ENCODE measurements around the gene NUB1. TPM values are rescaled to one million over a fixed set of nuclear protein-coding genes. Genes with fewer than 3 reads are reported as not detected.

NUB1 gene
- polyA plus RNA-seq, 1 donor (not counting 4 experiments of a cell fraction or from before 2014, with no cell fraction given), result 34.6 TPM

- no peak for FAIRE-seq
- Histone ChIP-seq H3K9me1 (ENCODE audit: control insufficient read depth, extremely low read depth, insufficient read depth, low read length) (no peaks in the 10 kb centered on the region), H4K20me1 (ENCODE audit: control insufficient read depth, extremely low read depth, insufficient read depth, low read length) (no peaks in the 10 kb centered on the region), H2AFZ (ENCODE audit: control insufficient read depth, low read length) (no peak overlapping the region), H3K27ac (ENCODE audit: control insufficient read depth, insufficient read depth, low read length) (no peak overlapping the region), H3K27me3 (ENCODE audit: control insufficient read depth, extremely low read depth, insufficient read depth, low read length) (peaks cover 38% of the 10 kb centered on the region), H3K79me2 (ENCODE audit: control insufficient read depth, insufficient read depth, low read length) (no peaks in the 10 kb centered on the region), H3K36me3 (ENCODE audit: control insufficient read depth in 2 of 2, extremely low read depth in 1 of 2, insufficient read depth in 2 of 2, low read length in 2 of 2) (peaks cover 3 to 8% of the 10 kb centered on the region in 2 experiments), H3K4me2 (ENCODE audit: control insufficient read depth, extremely low read depth, insufficient read depth, low read depth, low read length) (peak overlapping the region; percentile 37), H3K4me1 (ENCODE audit: control insufficient read depth, extremely low read depth, insufficient read depth, low read length) (peaks cover 2% of the 10 kb centered on the region), H3K4me3 (ENCODE audit: control insufficient read depth in 2 of 3, extremely low read depth in 1 of 3, insufficient read depth in 2 of 3, low read depth in 1 of 3, low read length in 3 of 3) (no peak overlapping the region), H3K9ac (ENCODE audit: control insufficient read depth, extremely low read depth, insufficient read depth, low read length) (no peak overlapping the region), H3K9me3 (ENCODE audit: control insufficient read depth, low read depth, low read length) (no peaks in the 10 kb centered on the region)
- DNase-seq (ENCODE audit: low read depth, low spot score), result no peak
- TF ChIP-seq EZH2 (IDR thresholded peaks at IDR 0.05; ENCODE audit: low read length), result no peak
- TF ChIP-seq, protein P1, sequence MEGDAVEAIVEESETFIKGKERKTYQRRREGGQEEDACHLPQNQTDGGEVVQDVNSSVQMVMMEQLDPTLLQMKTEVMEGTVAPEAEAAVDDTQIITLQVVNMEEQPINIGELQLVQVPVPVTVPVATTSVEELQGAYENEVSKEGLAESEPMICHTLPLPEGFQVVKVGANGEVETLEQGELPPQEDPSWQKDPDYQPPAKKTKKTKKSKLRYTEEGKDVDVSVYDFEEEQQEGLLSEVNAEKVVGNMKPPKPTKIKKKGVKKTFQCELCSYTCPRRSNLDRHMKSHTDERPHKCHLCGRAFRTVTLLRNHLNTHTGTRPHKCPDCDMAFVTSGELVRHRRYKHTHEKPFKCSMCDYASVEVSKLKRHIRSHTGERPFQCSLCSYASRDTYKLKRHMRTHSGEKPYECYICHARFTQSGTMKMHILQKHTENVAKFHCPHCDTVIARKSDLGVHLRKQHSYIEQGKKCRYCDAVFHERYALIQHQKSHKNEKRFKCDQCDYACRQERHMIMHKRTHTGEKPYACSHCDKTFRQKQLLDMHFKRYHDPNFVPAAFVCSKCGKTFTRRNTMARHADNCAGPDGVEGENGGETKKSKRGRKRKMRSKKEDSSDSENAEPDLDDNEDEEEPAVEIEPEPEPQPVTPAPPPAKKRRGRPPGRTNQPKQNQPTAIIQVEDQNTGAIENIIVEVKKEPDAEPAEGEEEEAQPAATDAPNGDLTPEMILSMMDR (optimal IDR thresholded peaks at IDR 0.05 in 1 of 3, IDR thresholded peaks at IDR 0.05 in 1 of 3, conservative IDR thresholded peaks at IDR 0.05 in 1 of 3; ENCODE audit: extremely low read depth in 1 of 3, insufficient read depth in 2 of 3, low read length in 3 of 3), result no peak
- dilution Hi-C loops (cut with MboI; ENCODE audit: extremely low pct_ligation_motif_present, low sequenced_read_pairs), result no loop called here
Observed at GRCh38 chr7:151382079-151382885, 40.7 kb downstream of the NUB1 start.

DNA sequence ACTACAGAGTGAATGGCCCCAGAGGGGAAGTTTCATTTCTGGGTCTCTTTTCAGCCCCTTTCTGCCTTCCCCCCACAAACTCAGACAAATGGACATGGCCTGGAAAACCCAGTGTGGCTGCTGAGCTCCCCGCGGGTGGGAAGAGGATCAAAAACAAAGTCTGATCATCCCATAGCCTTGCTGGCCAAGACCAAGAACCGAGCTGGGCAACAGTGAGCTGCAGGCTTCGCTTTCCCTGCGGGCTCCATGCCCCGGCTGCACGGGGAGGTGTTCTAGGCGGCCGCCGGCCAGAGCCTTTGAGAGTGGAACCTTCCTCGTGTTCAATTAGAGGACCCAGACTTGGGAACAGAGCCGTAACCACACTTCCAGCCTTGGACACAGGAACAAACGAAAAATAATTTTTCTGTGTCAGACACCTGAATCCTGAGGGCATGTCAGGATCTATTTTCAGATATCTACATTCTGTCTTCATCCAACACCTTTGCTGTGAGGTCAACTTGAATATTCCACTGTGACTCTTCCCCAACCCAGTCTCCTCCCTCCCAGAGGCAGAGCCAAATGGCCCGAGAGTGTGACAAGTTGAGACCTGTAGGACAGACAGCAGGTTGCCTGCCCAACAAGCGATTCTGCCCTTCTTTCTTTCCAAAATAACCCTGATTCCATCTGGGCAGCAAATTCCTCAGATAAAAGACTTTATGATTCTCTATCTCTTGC lies 42.2 kb downstream of the NUB1 start:
- no peaks in the 10 kb centered on the region for H3K9me1 ChIP-seq (ENCODE audit: control insufficient read depth, extremely low read depth, insufficient read depth, low read length)
- H2AFZ ChIP-seq (ENCODE audit: control insufficient read depth, low read length), result no peak overlapping the region
- dilution Hi-C loops (cut with MboI; ENCODE audit: extremely low pct_ligation_motif_present, low sequenced_read_pairs), result no loop called here
- FAIRE-seq (no peak), DNase-seq (ENCODE audit: low read depth, low spot score) (no peak)
- H3K27me3 ChIP-seq (ENCODE audit: control insufficient read depth, extremely low read depth, insufficient read depth, low read length), result peaks cover 38% of the 10 kb centered on the region
- no peak overlapping the region for H3K4me3 ChIP-seq (ENCODE audit: control insufficient read depth in 2 of 3, extremely low read depth in 1 of 3, insufficient read depth in 2 of 3, low read depth in 1 of 3, low read length in 3 of 3)
- TF ChIP-seq, protein P1 (optimal IDR thresholded peaks at IDR 0.05 in 1 of 3, IDR thresholded peaks at IDR 0.05 in 1 of 3, conservative IDR thresholded peaks at IDR 0.05 in 1 of 3; ENCODE audit: extremely low read depth in 1 of 3, insufficient read depth in 2 of 3, low read length in 3 of 3), result no peak
- no peak for TF ChIP-seq EZH2 (IDR thresholded peaks at IDR 0.05; ENCODE audit: low read length)
- no peaks in the 10 kb centered on the region for H3K79me2 ChIP-seq (ENCODE audit: control insufficient read depth, insufficient read depth, low read length)
- H3K4me1 ChIP-seq (ENCODE audit: control insufficient read depth, extremely low read depth, insufficient read depth, low read length), result peaks cover 2% of the 10 kb centered on the region
- H3K9ac ChIP-seq (ENCODE audit: control insufficient read depth, extremely low read depth, insufficient read depth, low read length), result no peak overlapping the region
- peaks cover 0 to 1% of the 10 kb centered on the region in 2 experiments for H3K36me3 ChIP-seq (ENCODE audit: control insufficient read depth in 2 of 2, extremely low read depth in 1 of 2, insufficient read depth in 2 of 2, low read length in 2 of 2)
- H3K4me2 ChIP-seq (ENCODE audit: control insufficient read depth, extremely low read depth, insufficient read depth, low read depth, low read length), result no peak overlapping the region
- H4K20me1 ChIP-seq (ENCODE audit: control insufficient read depth, extremely low read depth, insufficient read depth, low read length), result no peaks in the 10 kb centered on the region
- no peaks in the 10 kb centered on the region for H3K9me3 ChIP-seq (ENCODE audit: control insufficient read depth, low read depth, low read length)
- no peak overlapping the region for H3K27ac ChIP-seq (ENCODE audit: control insufficient read depth, insufficient read depth, low read length)
